SK-N-SH treated with all-trans-retinoic acid at 6 μM for 48 hours (cell line): Measurements from ENCODE around the gene SAMD7.

Source experiments
- CREB5 ChIP-seq: fragments of 250-450 bp; sonication (Bioruptor Pico); IDR thresholded peaks from 2 replicates; pipeline ENCODE4 v1.5.1; 2020; ENCODE audit warnings: low read depth, mild to moderate bottlenecking, moderate library complexity
- GLIS3 ChIP-seq: fragments of 250-450 bp; sonication (Bioruptor Pico); IDR thresholded peaks from 2 replicates; pipeline ENCODE4 v1.5.0; 2020; ENCODE audit warnings: mild to moderate bottlenecking, moderate library complexity
- ZFP3 ChIP-seq: fragments of 250-450 bp; sonication (Bioruptor Pico); IDR thresholded peaks from 2 replicates; pipeline ENCODE4 v1.5.0; 2020; ENCODE audit warnings: mild to moderate bottlenecking, moderate library complexity
- ZNF565 ChIP-seq: fragments of 450-650 bp; formaldehyde crosslinking; conservative IDR thresholded peaks from 2 replicates; pipeline ENCODE4 v1.5.0; 2020; ENCODE audit warnings: low read depth, mild to moderate bottlenecking, moderate library complexity

GRCh38 chr3:169966428-169966950, 55.1 kb downstream of the SAMD7 start, which contains the start of gene SEC62:
- TF ChIP-seq GLIS3 (CRISPR knock-in tag), result no peak
- no peak; the same call in 1 of the 2 replicates for TF ChIP-seq ZFP3 (CRISPR knock-in tag)
- no peak for TF ChIP-seq CREB5 (CRISPR knock-in tag)
- TF ChIP-seq ZNF565, result no peak
